CD4-positive, alpha-beta T cell treated with Interleukin-4 for 1 hour (primary cell): ENCODE measurements around the gene CRB1.
"Not testable (repeated sequence)": the region's sequence is repeated elsewhere in the genome, so short reads cannot be mapped to it uniquely, and the experiment has no call there.

Experiments used
- DNase-seq, 2 donors: peaks; one replicate each; pipeline ENCODE4 v3.0.0-alpha.2; 2020 to 2022

The CRB1 gene

DNA sequence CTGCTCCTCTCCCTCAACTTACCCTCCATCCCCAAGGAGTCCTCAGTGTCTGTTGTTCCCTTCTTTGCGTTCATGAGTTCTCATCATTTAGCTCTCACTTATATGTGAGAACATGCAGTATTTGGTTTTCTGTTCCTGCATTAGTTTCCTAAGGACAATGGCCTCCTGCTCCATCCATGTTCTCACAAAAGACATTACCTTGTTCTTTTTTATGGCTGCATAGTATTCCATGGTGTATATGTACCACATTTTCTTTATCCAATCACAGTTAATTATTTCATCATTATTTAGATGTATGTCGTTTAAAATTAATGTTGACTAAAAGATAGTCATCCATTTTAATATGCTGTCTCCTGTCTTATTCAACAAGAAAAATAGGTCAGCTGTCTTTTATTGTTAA lies 134.1 kb downstream of the CRB1 start:
- no peak for DNase-seq

GRCh38 chr1:197404774-197405173 lies 136.7 kb downstream of the CRB1 start:
- not testable (repeated sequence) for DNase-seq

DNA sequence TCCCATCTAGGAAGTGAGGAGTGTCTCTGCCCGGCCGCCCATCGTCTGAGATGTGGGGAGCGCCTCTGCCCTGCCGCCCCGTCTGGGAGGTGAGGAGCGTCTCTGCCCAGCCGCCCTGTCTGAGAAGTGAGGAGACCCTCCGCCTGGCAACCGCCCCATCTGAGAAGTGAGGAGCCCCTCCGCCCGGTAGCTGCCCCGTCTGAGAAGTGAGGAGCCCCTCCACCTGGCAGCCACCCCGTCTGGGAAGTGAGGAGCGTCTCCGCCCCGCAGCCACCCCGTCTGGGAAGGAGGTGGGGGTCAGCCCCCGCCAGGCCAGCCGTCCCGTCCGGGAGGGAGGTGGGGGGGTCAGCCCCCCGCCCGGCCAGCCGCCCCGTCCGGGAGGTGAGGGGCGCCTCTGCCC lies 137.6 kb downstream of the CRB1 start:
- DNase-seq, result not testable (repeated sequence)

DNA sequence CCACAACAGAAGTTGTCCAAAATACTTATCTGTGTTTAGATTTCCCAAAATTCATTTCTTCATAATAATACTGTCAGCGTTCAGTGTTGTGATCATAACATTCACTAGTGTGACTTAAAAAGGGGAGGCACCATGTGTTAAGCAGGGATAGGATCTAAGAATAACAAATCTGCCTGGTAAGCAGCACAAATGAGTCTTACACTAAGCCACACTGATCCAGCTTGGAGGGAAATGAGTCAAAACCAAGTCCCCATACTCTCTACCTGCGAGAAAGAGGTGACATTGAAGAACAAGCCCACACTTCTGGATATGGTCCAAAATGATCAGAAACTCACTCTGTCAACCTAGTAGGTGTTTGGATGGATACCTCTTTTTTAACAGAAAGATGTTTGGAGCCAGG lies 145.5 kb downstream of the CRB1 start:
- DNase-seq, result no peak

DNA sequence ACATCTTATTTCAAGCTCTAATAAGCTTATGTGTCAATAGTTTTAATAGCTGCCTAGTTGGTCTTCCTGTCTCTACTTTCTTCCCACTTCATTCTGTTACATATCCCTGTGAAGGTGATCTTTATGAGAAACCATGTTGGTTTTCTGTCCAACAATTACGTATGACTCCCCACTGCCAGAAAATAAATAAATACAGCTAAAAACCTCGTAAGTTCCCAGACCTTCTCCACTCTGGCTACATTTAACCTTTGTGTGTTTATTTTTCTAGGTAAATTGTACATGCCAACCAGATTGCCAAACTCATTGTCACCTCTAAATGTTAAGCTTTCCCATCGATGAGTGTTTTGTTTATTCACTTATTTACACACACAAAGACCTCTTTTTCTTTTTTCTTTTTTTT lies 147.2 kb downstream of the CRB1 start:
- DNase-seq, result no peak

GRCh38 chr1:197418693-197419092 lies 150.6 kb downstream of the CRB1 start:
- DNase-seq, result no peak

GRCh38 chr1:197422993-197423392 lies 154.9 kb downstream of the CRB1 start:
- DNase-seq, result no peak

- no peak for DNase-seq
These were observed 156.3 kb downstream of the CRB1 start for GRCh38 chr1:197424380-197424779.

DNA sequence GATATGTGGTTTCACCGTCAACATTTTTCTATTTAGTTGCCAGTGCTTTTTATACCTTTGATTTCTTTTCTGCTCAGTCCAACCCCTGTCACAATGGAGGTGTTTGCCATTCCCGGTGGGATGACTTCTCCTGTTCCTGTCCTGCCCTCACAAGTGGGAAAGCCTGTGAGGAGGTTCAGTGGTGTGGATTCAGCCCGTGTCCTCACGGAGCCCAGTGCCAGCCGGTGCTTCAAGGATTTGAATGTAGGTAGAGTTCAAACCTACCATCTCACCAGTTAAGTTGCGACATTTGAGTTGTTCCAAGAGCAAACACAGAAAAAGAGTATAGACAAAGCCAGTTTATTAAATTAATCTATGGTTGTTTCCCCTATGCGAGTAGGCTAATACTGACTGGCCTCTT lies 161.3 kb downstream of the CRB1 start:
- no peak for DNase-seq

GRCh38 chr1:197435224-197435623 lies 167.2 kb downstream of the CRB1 start:
- no peak for DNase-seq

- no peak for DNase-seq
These were observed 169.5 kb downstream of the CRB1 start for GRCh38 chr1:197437601-197438000.

- no peak for DNase-seq
These were observed 170.1 kb downstream of the CRB1 start for GRCh38 chr1:197438010-197438790.

GRCh38 chr1:197439708-197440280 lies 171.7 kb downstream of the CRB1 start:
- no peak for DNase-seq

GRCh38 chr1:197440715-197441114 lies 172.7 kb downstream of the CRB1 start:
- DNase-seq, result no peak

- no peak for DNase-seq
These were observed 174.0 kb downstream of the CRB1 start for GRCh38 chr1:197441999-197442414.

GRCh38 chr1:197444755-197445154 lies 176.7 kb downstream of the CRB1 start:
- DNase-seq, result no peak

DNA sequence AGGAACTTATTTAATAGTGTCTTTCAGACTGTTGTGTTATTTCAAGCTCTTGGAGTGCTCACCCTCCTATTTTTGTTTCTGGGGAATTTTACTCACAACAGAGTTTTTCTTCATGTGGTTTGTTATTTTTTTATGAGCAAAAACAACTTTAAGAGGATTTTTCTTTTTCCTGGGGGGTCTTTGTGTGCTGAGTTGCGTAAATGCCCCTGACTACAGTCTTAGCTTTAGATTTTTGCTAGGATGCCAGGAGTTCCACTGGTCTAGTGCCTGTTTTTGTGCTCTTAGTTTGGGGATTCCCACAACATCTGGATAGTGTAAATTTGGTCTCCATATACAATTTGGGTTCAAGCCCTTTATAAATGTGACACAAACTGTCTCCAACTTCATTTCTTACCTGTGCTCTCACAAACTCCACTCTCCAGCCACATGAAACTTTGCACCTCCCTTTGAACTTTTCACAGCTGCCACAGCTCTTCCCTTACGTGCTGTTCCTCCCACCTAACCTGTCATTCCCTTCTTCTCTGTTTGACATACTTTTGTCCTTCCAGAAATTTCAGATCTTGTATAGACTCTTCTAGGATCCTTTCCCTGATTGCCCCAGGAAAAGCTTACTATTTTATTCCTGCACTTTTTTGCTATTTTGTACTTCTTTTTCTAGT lies 180.2 kb downstream of the CRB1 start:
- DNase-seq, result no peak

GRCh38 chr1:197451381-197451780 lies 183.3 kb downstream of the CRB1 start:
- DNase-seq, result no peak

- no peak for DNase-seq
These were observed 185.5 kb downstream of the CRB1 start for GRCh38 chr1:197453376-197454058.

- no peak for DNase-seq
These were observed 194.5 kb downstream of the CRB1 start for GRCh38 chr1:197462539-197462938.

GRCh38 chr1:197463142-197463541 lies 195.1 kb downstream of the CRB1 start:
- DNase-seq, result no peak

DNA sequence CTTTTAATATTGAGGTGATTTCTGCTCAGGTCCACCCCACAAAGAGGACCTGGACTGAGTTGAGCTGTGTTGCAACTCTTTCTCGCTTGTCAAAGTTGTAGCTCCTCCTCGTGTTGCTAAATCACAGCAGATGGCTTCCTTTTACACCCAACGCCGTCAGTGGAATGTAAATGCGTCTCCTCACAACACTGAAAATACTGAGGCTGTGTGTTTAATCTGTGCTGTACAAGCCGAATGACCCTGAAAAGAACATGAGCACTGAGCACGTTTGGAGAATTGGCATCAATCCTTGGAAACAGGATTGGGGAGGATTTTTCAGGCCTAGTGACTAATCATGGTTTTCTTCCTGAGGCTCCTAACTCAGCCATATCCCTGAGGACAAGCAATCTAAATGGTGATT lies 196.0 kb downstream of the CRB1 start:
- no peak for DNase-seq

DNA sequence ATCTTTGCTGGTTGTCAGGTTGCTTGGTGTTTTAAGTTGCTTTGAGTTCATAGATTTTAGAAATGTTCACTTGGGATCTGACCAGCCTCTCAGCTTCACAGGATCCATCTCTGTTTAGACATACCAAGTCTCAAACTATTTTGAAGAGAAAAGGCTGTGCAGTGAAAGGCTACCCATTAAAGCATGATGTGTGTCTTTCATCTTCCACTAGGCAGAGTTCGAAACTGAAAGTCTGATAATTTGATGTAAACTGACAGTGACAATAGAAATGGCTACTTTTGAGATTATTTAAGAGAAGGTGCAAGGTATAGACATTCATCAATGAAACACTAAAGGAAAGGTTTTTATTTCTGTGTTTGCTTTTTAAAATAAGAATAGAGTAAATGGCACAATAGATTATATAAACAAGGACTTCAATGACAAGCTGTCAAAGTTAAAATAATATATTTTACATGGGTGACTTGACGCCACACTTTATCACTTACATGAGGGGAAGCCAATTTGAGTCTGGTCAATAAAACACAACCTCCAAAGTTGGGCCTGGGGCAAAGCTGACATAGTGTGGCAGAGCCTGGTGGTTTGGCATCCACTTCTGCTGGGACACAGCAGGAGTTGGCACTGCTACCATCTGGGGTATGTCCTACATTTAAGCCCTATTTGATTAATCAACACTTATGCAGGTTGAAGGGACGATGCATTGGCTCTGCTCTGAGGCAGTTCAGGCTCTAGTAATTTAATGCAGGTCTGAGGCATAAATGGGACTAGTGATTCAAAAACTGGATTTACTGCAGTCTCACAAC lies 197.7 kb downstream of the CRB1 start:
- no peak for DNase-seq
